ENCODE results near the gene ADCY2.

The ADCY2 gene

GRCh38 chr5:7494481-7495130 lies 98.7 kb downstream of the ADCY2 start:
- Histone ChIP-seq H4K20me1 (ENCODE audit: control insufficient read depth, insufficient read depth, low read depth, low read length) (no peaks in the 10 kb centered on the region), H3K27me3 (ENCODE audit: control insufficient read depth, low read length) (no peaks in the 10 kb centered on the region), H3K9me3 (ENCODE audit: control insufficient read depth, insufficient read depth, low read length) (no peaks in the 10 kb centered on the region), H3K4me2 (ENCODE audit: low read length) (no peak overlapping the region), H3F3A (ENCODE audit: control insufficient read depth, insufficient read depth) (no peaks in the 10 kb centered on the region), H3K27ac (ENCODE audit: low read depth, low read length) (no peak overlapping the region), H3K4me1 (ENCODE audit: control insufficient read depth, low read length) (no peaks in the 10 kb centered on the region), H3K36me3 (ENCODE audit: control insufficient read depth, low read length) (no peaks in the 10 kb centered on the region), H3K79me2 (ENCODE audit: control insufficient read depth, low read length) (no peaks in the 10 kb centered on the region), H3K9me2 (replicated peaks; ENCODE audit: control insufficient read depth, low read length) (no peaks in the 10 kb centered on the region), H3K4me3 (ENCODE audit: low read length) (no peak overlapping the region)
- no peak for TF ChIP-seq EZH2phosphoT487 (IDR thresholded peaks at IDR 0.05; ENCODE audit: borderline replicate concordance, low read length)
- TF ChIP-seq, protein P1, sequence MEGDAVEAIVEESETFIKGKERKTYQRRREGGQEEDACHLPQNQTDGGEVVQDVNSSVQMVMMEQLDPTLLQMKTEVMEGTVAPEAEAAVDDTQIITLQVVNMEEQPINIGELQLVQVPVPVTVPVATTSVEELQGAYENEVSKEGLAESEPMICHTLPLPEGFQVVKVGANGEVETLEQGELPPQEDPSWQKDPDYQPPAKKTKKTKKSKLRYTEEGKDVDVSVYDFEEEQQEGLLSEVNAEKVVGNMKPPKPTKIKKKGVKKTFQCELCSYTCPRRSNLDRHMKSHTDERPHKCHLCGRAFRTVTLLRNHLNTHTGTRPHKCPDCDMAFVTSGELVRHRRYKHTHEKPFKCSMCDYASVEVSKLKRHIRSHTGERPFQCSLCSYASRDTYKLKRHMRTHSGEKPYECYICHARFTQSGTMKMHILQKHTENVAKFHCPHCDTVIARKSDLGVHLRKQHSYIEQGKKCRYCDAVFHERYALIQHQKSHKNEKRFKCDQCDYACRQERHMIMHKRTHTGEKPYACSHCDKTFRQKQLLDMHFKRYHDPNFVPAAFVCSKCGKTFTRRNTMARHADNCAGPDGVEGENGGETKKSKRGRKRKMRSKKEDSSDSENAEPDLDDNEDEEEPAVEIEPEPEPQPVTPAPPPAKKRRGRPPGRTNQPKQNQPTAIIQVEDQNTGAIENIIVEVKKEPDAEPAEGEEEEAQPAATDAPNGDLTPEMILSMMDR (IDR thresholded peaks at IDR 0.05; ENCODE audit: low read depth, low read length, poor library complexity, severe bottlenecking) = no peak

- Histone ChIP-seq H3K9me3 (ENCODE audit: control insufficient read depth, insufficient read depth, low read length) (no peaks in the 10 kb centered on the region), H3K36me3 (ENCODE audit: control insufficient read depth, low read length) (no peaks in the 10 kb centered on the region), H3K4me2 (ENCODE audit: low read length) (no peak overlapping the region), H3F3A (ENCODE audit: control insufficient read depth, insufficient read depth) (no peaks in the 10 kb centered on the region), H3K27ac (ENCODE audit: low read depth, low read length) (no peak overlapping the region), H3K4me3 (ENCODE audit: low read length) (no peak overlapping the region), H3K4me1 (ENCODE audit: control insufficient read depth, low read length) (no peaks in the 10 kb centered on the region), H3K9me2 (replicated peaks; ENCODE audit: control insufficient read depth, low read length) (no peaks in the 10 kb centered on the region), H3K79me2 (ENCODE audit: control insufficient read depth, low read length) (no peaks in the 10 kb centered on the region), H4K20me1 (ENCODE audit: control insufficient read depth, insufficient read depth, low read depth, low read length) (no peaks in the 10 kb centered on the region), H3K27me3 (ENCODE audit: control insufficient read depth, low read length) (no peaks in the 10 kb centered on the region)
- TF ChIP-seq, protein P1 (IDR thresholded peaks at IDR 0.05; ENCODE audit: low read depth, low read length, poor library complexity, severe bottlenecking) = no peak
- TF ChIP-seq EZH2phosphoT487 (IDR thresholded peaks at IDR 0.05; ENCODE audit: borderline replicate concordance, low read length) = no peak
Observed at GRCh38 chr5:7495131-7495517, 99.2 kb downstream of the ADCY2 start.

DNA sequence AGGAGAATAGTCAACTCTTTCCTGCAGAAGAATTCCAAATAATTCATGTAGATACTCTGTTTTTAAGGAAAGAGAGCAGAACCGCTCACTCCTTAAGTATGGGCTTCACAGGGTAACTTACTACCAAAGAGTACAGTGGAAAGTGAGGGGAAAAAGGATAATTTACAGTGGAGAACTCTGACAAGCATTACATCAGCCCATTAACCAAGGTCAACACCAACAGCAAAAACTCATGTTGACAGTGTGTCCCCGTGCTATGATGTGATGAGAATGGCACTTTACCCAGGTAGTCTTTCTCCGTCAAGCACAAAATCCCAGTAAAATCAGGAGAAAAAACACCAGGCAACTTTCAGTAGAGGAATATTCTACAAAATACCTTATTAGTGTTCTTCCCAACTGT lies 104.3 kb downstream of the ADCY2 start:
- Histone ChIP-seq H3K79me2 (ENCODE audit: control insufficient read depth, low read length) (no peaks in the 10 kb centered on the region), H3K4me2 (ENCODE audit: low read length) (no peak overlapping the region)

More for the DNA sequence above, 104.3 kb downstream of the ADCY2 start:
- H3K36me3 ChIP-seq (ENCODE audit: control insufficient read depth, low read length) = no peaks in the 10 kb centered on the region
- H3K27me3 ChIP-seq (ENCODE audit: control insufficient read depth, low read length) = no peaks in the 10 kb centered on the region
- no peaks in the 10 kb centered on the region for H3K9me3 ChIP-seq (ENCODE audit: control insufficient read depth, insufficient read depth, low read length)
- no peaks in the 10 kb centered on the region for H3K4me1 ChIP-seq (ENCODE audit: control insufficient read depth, low read length)
- no peaks in the 10 kb centered on the region for H3F3A ChIP-seq (ENCODE audit: control insufficient read depth, insufficient read depth)
- TF ChIP-seq EZH2phosphoT487 (IDR thresholded peaks at IDR 0.05; ENCODE audit: borderline replicate concordance, low read length) = no peak
- TF ChIP-seq, protein P1 (IDR thresholded peaks at IDR 0.05; ENCODE audit: low read depth, low read length, poor library complexity, severe bottlenecking) = no peak
- H4K20me1 ChIP-seq (ENCODE audit: control insufficient read depth, insufficient read depth, low read depth, low read length) = no peaks in the 10 kb centered on the region
- no peak overlapping the region for H3K4me3 ChIP-seq (ENCODE audit: low read length)
- no peak overlapping the region for H3K27ac ChIP-seq (ENCODE audit: low read depth, low read length)
- no peaks in the 10 kb centered on the region for H3K9me2 ChIP-seq (replicated peaks; ENCODE audit: control insufficient read depth, low read length)

All from DOHH2 (cell line).